ENCODE results near the gene ARHGEF37. TPM values are rescaled to one million over a fixed set of nuclear protein-coding genes. Genes with fewer than 3 reads are reported as not detected.
"Not testable (repeated sequence)": the region's sequence is repeated elsewhere in the genome, so short reads cannot be mapped to it uniquely, and the experiment has no call there.

ARHGEF37 gene, protein sequence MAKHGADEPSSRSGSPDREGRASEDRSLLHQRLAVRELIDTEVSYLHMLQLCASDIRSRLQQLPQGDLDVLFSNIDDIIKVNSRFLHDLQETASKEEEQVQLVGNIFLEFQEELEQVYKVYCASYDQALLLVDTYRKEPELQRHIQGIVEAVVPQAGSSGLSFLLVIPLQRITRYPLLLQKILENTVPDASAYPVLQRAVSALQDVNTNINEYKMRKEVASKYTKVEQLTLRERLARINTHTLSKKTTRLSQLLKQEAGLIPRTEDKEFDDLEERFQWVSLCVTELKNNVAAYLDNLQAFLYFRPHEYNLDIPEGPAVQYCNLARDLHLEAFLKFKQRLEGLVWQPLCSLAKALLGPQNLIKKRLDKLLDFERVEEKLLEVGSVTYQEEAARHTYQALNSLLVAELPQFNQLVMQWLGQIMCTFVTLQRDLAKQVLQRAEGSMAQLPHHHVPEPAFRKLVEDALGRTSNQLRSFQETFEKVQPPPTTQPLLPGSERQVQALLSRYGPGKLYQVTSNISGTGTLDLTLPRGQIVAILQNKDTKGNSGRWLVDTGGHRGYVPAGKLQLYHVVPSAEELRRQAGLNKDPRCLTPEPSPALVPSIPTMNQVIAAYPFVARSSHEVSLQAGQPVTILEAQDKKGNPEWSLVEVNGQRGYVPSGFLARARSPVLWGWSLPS
- 1.9 and 2.3 TPM in 2 replicates for total RNA-seq
- long read RNA-seq, partial matches to known transcripts, result 0 of 1 reads
- long read RNA-seq, other reads (novel, unspliced or antisense), result 1 of 1 reads

DNA sequence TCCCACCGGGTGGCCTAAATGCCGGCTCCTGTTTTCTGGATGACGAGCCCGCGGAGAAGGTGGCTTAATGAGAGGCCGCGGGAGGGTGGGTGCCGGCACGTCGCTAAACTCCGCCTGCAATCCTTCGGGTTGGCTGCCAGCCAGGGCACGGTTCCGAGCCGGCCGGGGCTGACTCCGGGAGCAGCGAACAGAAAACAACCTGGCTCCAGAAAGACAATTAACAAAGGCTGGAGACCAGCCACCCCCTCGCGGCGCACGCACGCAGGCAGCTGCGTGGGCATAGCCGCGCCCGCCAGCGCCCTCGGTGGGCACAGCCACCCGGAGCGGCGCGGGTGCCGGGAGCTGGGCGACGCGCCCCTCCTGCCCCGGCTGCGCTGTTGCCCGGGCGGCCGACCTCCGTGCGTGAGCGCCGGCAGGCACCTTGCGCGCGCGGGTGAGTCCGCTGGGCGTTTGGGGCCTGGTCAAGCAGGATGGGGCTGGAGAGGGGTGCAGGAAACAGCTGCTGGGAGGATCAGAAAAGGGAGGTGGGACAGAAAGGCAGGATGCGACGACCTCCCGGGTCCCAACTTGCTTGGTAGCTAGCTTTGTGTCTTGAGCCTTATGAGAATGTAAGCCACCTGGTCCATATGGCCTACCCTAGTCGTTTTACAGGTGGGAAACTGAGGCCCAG is at the start of gene ARHGEF37:
ARHGEF37 (plus strand) TSS at position 307 of the 670 bp plus-strand sequence. CDS start 16,272 bp downstream, outside the sequence.
- Mint-ChIP-seq H3K27ac (ENCODE audit: unreplicated experiment) (no peak within 1 kb of the TSS), H3K4me3 (peak within 1 kb of the TSS; percentile 79), H3K4me1 (peaks cover 17% of the 10 kb centered on the region), H3K9me3 (no peaks in the 10 kb centered on the region), H3K27me3 (ENCODE audit: low read depth) (peaks cover 26% of the 10 kb centered on the region), H3K36me3 (ENCODE audit: low read depth) (no peaks in the 10 kb centered on the region)
- TF ChIP-seq, protein P1, sequence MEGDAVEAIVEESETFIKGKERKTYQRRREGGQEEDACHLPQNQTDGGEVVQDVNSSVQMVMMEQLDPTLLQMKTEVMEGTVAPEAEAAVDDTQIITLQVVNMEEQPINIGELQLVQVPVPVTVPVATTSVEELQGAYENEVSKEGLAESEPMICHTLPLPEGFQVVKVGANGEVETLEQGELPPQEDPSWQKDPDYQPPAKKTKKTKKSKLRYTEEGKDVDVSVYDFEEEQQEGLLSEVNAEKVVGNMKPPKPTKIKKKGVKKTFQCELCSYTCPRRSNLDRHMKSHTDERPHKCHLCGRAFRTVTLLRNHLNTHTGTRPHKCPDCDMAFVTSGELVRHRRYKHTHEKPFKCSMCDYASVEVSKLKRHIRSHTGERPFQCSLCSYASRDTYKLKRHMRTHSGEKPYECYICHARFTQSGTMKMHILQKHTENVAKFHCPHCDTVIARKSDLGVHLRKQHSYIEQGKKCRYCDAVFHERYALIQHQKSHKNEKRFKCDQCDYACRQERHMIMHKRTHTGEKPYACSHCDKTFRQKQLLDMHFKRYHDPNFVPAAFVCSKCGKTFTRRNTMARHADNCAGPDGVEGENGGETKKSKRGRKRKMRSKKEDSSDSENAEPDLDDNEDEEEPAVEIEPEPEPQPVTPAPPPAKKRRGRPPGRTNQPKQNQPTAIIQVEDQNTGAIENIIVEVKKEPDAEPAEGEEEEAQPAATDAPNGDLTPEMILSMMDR (conservative IDR thresholded peaks at IDR 0.05), result no peak
- peak; percentile 13 for DNase-seq (ENCODE audit: low read depth, low spot score)

DNA sequence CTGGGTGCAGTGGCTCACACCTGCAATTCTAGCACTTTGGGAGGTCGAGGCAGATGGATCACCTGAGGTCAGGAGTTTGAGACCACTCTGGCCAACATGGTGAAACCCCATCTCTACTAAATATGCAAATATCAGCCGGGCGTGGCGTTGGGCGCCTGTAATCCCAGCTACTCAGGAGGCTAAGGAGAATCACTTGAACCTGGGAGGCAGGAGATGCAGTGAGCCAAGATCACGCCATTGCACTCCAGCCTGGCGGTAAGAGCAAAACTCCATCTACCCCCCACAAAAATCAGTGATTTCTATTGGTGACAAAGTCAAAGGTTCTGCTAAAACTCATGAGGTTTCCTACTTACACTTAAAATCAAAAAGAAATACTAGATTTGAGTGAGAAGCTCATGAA is 48.9 kb upstream of the ARHGEF37 start:
- H3K4me1 Mint-ChIP-seq, result peaks cover 42% of the 10 kb centered on the region

DNA sequence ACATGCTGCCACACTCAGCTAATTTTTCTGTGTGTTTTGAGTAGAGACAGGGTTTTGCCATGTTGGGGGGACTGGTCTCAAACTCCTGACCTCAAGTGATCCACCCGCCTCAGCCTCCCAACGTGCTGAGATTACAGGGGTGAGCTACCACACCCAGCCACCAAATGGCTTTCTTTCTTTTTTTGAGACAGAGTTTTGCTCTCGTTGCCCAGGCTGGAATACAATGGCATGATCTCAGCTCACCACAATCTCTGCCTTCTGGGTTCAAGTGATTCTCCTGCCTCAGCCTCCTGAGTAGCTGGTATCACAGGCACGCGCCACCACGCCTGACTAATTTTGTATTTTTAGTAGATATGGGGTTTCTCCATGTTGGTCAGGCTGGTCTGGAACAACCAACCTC is 45.5 kb upstream of the ARHGEF37 start:
- H3K9me3 Mint-ChIP-seq; H3K4me3 Mint-ChIP-seq; DNase-seq (ENCODE audit: low read depth, low spot score); H3K27ac Mint-ChIP-seq (ENCODE audit: unreplicated experiment); H3K27me3 Mint-ChIP-seq (ENCODE audit: low read depth): not testable (repeated sequence)
- Mint-ChIP-seq H3K36me3 (ENCODE audit: low read depth) (peaks cover 20% of the 10 kb centered on the region), H3K4me1 (peaks cover 29% of the 10 kb centered on the region)

More for the DNA sequence above, 48.9 kb upstream of the ARHGEF37 start:
- H3K27me3 Mint-ChIP-seq (ENCODE audit: low read depth), result no peaks in the 10 kb centered on the region
- no peak overlapping the region for H3K27ac Mint-ChIP-seq (ENCODE audit: unreplicated experiment)
- peaks cover 13% of the 10 kb centered on the region for H3K36me3 Mint-ChIP-seq (ENCODE audit: low read depth)
- no peak for DNase-seq (ENCODE audit: low read depth, low spot score)
- TF ChIP-seq, protein P1 (conservative IDR thresholded peaks at IDR 0.05), result no peak
- no peak overlapping the region for H3K4me3 Mint-ChIP-seq
- no peaks in the 10 kb centered on the region for H3K9me3 Mint-ChIP-seq

DNA sequence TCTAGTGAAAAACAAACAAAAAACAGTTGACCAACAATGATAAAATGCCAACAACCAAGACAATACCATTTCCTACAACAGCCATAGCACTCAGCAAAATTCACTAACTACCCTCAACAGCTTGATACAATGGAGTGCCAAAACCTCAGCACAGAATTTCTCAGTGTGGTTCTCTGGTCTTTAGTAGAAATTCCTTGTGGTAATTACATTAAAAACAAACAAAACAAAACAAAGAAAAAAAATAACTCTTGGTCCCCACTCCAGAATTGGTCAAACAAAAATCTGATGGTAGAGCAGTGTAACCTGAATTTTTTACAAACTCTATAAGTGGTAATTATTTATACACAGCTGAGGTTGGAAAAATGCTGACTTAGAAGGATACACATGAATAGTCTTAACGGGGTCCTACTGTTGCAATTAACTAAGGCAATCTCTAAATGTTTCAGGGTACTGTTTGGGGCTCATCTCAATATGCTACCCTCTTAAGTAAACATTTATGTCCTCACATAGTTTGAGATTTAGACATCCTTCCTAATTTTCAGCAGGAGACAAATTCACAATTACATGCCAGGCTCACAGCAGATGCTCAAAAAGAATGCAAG is 43.8 kb upstream of the ARHGEF37 start:
- Mint-ChIP-seq H3K9me3 (no peaks in the 10 kb centered on the region), H3K27me3 (ENCODE audit: low read depth) (no peaks in the 10 kb centered on the region), H3K36me3 (ENCODE audit: low read depth) (peaks cover 20% of the 10 kb centered on the region), H3K27ac (ENCODE audit: unreplicated experiment) (no peak overlapping the region), H3K4me1 (peaks cover 32% of the 10 kb centered on the region), H3K4me3 (no peak overlapping the region)
- DNase-seq (ENCODE audit: low read depth, low spot score), result no peak
- TF ChIP-seq, protein P1 (conservative IDR thresholded peaks at IDR 0.05), result no peak

DNA sequence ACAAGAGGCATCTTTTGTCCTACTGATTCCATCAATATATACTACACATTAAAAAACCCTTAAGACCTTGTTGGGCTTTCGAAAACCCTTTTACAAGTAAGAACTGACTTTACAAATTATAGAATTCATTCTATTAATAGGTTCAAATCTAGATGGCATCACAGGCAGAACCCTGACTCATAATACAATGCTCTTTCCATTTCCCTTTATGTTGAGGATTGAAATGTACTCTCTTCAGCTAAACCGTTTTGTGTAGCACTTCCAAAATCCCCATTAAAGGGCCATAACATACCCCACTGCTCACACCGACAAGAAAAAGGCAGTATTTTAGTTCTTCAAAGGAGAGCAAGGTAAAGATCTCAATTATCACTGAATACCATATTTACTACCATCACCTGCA is 41.2 kb upstream of the ARHGEF37 start:
- Mint-ChIP-seq H3K27me3 (ENCODE audit: low read depth) (no peaks in the 10 kb centered on the region), H3K4me1 (peaks cover 40% of the 10 kb centered on the region), H3K27ac (ENCODE audit: unreplicated experiment) (no peak overlapping the region), H3K4me3 (no peak overlapping the region), H3K9me3 (no peaks in the 10 kb centered on the region), H3K36me3 (ENCODE audit: low read depth) (peaks cover 22% of the 10 kb centered on the region)
- TF ChIP-seq, protein P1 (conservative IDR thresholded peaks at IDR 0.05), result no peak
- DNase-seq (ENCODE audit: low read depth, low spot score), result no peak
